ENCODE results near the gene SLC17A1. TPM values are rescaled to one million over a fixed set of nuclear protein-coding genes. Genes with fewer than 3 reads are reported as not detected.

Gene SLC17A1
- total RNA-seq, 6 experiments from 2014 or later = not detected

DNA sequence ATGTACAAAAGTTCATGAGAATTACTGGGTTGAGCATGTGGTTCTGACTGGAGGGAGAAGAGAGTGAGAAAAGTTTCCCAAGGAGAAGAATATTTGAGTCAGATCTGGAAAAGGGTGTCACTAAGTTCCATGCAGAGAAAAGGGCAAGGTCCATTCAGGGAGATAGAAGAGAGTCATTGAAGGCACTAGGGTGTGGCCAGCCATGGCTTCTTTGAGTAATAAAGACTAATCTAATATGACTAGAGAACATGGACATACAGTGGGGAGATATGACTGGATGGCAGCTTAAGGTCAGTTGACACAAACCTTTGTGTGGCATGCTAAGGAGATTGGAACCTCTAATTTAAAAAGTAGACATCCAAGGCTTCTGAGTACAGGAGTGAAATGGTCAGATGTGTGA lies 88.0 kb downstream of the SLC17A1 start:
- Mint-ChIP-seq H3K9me3 (peaks cover 10% of the 10 kb centered on the region; the same call in 1 of the 2 replicates), H3K36me3 (ENCODE audit: low read depth) (no peaks in the 10 kb centered on the region), H3K27me3 (ENCODE audit: insufficient read depth) (no peaks in the 10 kb centered on the region), H3K4me1 (ENCODE audit: low read depth) (no peaks in the 10 kb centered on the region), H3K27ac (no peak overlapping the region), H3K4me3 (no peak overlapping the region)
- DNase-seq = no peak
- TF ChIP-seq, protein P1, sequence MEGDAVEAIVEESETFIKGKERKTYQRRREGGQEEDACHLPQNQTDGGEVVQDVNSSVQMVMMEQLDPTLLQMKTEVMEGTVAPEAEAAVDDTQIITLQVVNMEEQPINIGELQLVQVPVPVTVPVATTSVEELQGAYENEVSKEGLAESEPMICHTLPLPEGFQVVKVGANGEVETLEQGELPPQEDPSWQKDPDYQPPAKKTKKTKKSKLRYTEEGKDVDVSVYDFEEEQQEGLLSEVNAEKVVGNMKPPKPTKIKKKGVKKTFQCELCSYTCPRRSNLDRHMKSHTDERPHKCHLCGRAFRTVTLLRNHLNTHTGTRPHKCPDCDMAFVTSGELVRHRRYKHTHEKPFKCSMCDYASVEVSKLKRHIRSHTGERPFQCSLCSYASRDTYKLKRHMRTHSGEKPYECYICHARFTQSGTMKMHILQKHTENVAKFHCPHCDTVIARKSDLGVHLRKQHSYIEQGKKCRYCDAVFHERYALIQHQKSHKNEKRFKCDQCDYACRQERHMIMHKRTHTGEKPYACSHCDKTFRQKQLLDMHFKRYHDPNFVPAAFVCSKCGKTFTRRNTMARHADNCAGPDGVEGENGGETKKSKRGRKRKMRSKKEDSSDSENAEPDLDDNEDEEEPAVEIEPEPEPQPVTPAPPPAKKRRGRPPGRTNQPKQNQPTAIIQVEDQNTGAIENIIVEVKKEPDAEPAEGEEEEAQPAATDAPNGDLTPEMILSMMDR (IDR thresholded peaks at IDR 0.05) = no peak

DNA sequence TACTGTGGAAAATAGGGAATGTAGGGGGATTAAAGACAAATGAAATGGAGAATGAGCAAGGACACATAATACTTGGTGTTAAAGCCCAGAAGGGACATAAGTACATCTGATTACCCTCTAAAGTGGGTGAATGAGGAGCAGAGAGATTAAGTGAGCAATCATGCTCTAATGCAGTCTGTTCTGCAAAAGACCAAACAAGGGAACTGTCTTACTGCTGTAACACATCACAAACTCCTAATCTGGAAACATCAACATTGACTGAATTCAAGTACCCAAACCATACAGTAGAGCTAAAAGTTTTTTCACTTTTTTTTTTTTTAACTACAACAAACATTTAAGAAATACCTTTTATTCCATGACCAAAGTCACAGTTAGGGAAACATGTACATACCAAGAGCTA lies 96.6 kb downstream of the SLC17A1 start:
- Mint-ChIP-seq H3K4me3 (no peak overlapping the region), H3K27ac (no peak overlapping the region), H3K36me3 (ENCODE audit: low read depth) (no peaks in the 10 kb centered on the region), H3K4me1 (ENCODE audit: low read depth) (no peaks in the 10 kb centered on the region), H3K27me3 (ENCODE audit: insufficient read depth) (no peaks in the 10 kb centered on the region), H3K9me3 (peaks cover 15% of the 10 kb centered on the region)
- TF ChIP-seq, protein P1 (IDR thresholded peaks at IDR 0.05) = no peak
- DNase-seq = no peak

Other genes with a start within 250 kb of the SLC17A1 start
- not detected for gene SCGN, start 179.8 kb downstream of the SLC17A1 start, total RNA-seq (2021; fragmentation: NEBNext Ultra II Directional; extraction: Animal tissue kit (Norgen Biotek cat#: 25700))
- gene SLC17A4, start 77.3 kb downstream of the SLC17A1 start, total RNA-seq (2021; fragmentation: NEBNext Ultra II Directional; extraction: Animal tissue kit (Norgen Biotek cat#: 25700)) = not detected
- gene SLC17A3, start 42.2 kb upstream of the SLC17A1 start, total RNA-seq (2021; fragmentation: NEBNext Ultra II Directional; extraction: Animal tissue kit (Norgen Biotek cat#: 25700)) = not detected
- not detected for gene SLC17A2, start 98.6 kb upstream of the SLC17A1 start, total RNA-seq (2021; fragmentation: NEBNext Ultra II Directional; extraction: Animal tissue kit (Norgen Biotek cat#: 25700))
- gene TRIM38, start 130.8 kb upstream of the SLC17A1 start, total RNA-seq (2021; fragmentation: NEBNext Ultra II Directional; extraction: Animal tissue kit (Norgen Biotek cat#: 25700)) = 1 to 10 TPM; 5.4 to 7.5 (median 6.8) TPM